SIG-M5 treated with dmso at 0.1 percent for 504 hours (cell line): ENCODE measurements around the gene TSC1.

ENCODE experiments used
- DNase-seq: peaks from one replicate; lab custom pipeline; 2025; ENCODE audit not compliant: unreplicated experiment; lab: John Stamatoyannopoulos, UW

TSC1 gene

GRCh38 chr9:132873403-132873802, 71.0 kb downstream of the TSC1 start:
- no peak for DNase-seq

DNA sequence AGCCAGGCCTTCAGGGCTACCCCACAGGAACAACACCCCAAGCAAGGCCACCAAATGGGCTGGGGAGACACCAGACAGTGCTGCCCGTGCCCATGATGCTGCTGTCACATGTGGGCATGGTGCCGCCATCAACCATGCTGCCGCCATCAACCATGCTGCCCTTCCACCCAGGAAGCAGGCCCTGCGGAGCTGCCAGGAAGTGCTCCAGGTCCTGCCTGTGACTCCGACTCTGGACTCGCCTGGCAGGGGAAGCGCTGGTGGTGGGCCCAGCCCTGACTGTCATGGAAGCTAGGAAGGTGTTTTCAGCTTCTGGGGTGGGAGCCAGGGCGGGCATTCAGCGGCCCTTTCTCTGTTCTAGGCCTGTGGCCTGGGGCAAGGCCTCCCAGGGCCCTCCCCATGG, 75.2 kb downstream of the TSC1 start:
- DNase-seq: no peak

GRCh38 chr9:132866898-132867297, 77.5 kb downstream of the TSC1 start:
- no peak for DNase-seq

- DNase-seq: peak; percentile 1
Observed at GRCh38 chr9:132864691-132865090, 79.7 kb downstream of the TSC1 start.

- DNase-seq: no peak
Observed at GRCh38 chr9:132864277-132864676, 80.1 kb downstream of the TSC1 start.

DNA sequence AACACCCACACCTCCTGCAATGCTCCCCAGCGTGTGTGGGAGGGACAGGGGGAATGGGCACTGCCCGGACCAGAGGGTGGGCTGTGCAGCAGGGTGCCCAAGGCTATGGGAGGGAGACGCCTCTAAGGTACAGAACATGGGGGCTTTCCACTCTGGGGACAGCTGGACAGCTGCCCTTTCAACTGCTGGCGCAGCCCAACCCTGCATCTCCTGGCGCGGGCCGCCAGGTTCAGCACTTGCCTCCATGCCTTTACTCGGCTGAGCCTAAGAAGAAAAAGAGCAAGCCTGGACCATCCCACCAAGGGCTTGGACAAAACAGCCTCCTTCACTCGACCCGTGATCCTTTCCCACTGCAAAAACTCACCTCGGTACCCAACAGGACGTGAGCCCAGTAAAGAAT, 81.3 kb downstream of the TSC1 start:
- DNase-seq: no peak

DNA sequence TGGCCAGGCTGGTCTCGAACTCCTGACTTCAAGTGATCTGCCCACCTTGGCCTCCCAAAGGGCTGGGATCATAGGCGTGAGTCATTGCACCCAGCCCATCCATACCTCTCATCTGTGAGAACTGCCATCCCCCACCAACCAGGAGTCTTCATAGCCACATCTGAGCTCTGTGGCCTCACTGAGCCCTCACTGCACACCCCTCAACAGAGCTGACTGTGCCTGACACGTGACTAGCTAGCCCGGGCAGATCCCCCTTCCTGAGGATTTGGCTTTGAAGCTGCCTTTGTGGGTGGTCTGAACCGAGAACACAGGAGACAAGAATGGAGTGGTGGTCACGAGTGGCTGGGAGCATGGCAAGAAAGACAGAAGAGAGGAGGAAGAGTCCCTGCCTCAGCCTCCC, 81.9 kb downstream of the TSC1 start:
- DNase-seq: no peak

- no peak for DNase-seq
Observed at GRCh38 chr9:132861666-132862065, 82.8 kb downstream of the TSC1 start.

DNA sequence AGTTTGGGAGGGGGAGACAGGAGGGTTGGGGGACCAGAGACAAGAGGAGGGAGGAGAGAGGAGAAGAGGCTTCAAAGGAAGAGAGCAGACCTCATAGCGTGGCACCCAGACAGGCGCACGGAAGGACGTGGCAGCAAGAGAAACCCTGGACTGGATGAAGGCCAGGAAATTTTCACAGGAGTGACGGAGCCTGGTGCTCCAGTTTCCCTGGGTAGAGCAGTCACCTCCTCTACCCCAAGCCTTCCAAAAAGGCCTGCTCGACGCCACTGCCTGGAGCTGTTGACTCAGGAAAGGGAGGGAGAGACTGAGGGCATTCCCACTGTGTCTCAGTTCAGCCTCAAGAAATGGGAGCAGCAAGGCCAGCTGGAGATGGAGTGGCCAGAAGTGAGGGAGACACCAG, 85.7 kb downstream of the TSC1 start:
- no peak for DNase-seq

DNA sequence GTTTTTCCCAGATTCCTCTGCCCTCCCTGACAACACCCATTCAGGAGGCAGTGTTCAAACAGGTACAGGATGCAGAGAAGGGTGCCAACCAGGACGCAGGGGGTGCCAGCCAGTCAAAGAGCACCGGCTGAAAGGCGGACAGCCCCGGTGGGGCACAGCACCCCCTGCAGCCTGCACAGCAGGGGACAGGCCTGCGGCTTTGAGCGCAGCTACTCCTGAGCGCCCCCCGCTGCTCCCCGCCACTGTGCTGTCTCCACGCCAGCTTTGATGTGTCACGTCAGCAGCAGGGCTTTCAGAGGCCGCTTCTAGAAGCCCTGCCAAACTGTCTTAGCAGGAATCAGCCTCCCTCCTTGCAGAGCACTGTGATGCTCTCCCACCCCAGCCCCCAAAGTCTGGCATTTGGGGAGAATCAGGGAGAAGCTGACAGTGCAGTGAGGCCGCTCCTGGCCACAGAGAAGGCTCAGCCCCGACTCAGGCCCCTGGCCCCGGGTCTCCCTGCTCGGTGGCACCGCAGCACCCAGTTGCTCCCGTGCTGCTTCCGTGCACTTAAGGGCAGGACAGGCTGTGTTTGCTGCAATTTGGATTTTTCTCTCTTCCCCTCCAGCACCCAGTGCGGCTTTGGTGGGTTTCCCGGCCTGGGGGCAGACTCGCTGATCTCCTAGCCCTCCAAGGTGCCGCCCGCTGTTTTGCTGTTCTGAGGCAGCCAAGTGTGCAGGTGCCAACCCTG, 86.6 kb downstream of the TSC1 start:
- DNase-seq: no peak

DNA sequence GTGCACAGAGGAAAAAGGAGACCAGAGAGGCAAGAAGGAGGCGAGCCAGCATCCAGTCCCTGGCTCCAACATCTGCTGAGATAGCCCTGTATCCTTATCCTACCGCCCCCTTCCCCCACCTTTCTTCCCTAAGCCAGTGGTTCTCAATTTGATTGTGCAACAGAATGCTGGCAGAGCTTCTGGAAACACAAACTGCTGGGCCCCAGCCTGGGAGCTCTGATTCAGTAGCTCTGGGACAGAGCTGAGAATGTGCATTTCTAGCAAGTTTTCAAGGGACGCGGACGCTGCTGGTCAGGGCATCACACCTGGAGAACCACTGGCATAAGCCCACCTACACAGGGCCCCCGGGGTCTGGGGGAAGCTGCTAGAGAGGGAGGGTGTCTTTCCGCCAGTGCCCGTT, 87.4 kb downstream of the TSC1 start:
- no peak for DNase-seq

GRCh38 chr9:132855904-132856303, 88.5 kb downstream of the TSC1 start:
- DNase-seq: no peak

DNA sequence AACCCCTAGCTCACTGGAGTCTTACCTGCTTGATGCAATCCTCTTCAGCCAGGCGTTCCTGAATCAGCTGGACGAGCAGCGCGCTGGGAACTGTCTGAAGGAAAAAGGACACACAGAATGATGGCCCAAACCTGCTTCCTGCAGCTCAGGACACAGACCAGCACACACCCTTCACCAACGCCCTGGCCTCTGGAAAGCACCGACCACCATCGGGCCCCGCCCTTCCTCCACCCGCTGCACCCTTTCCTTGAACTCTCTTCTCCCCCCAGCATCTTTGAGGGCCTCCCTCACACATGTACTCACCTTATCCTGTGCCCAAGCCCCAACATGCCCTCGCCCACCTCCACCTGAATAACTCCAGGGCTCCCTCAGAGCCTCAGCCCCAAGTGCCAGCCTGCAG, 89.6 kb downstream of the TSC1 start:
- no peak for DNase-seq

GRCh38 chr9:132853482-132853881, 90.9 kb downstream of the TSC1 start:
- DNase-seq: no peak

GRCh38 chr9:132849185-132849706, 95.2 kb downstream of the TSC1 start:
- DNase-seq: no peak

- no peak for DNase-seq
Observed at GRCh38 chr9:132846918-132847515, 97.4 kb downstream of the TSC1 start.

DNA sequence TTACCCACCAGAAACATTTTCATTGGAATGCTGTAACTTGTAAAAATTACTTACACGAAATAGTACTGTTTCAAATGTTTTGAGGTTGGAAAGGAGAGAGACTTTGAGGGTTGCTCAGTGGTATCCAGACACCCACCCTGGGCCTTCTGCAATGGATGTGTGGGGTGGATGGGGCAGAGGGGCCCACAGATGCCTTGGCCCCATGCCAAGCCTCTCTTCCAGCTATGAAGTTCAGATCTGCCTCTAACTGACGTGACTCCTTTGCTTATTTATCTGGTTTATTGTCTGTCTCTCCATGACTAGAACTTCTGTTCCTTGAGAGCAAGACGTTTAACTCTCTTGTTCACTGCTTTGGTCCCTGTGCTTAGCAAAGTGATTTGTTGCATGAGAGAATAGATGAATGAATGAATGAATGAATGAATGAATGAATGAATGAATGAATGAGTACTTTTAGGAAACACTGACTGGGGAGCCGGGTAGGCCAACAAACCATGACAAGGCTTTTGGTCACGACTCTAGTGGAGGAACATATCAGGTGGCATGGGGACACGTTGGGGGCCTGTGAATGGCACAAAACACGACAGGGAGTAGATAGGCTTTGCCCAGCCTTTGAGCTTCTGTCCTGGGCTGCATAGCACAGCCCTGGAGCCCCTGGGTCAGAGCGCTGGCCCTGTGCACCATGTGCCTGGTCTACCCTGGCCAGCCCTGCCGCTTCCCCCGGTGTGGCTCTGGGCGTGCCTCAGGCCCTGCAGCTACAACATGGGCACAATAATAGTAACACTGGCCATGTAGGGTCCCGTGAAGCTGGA, 98.1 kb downstream of the TSC1 start:
- no peak for DNase-seq

DNA sequence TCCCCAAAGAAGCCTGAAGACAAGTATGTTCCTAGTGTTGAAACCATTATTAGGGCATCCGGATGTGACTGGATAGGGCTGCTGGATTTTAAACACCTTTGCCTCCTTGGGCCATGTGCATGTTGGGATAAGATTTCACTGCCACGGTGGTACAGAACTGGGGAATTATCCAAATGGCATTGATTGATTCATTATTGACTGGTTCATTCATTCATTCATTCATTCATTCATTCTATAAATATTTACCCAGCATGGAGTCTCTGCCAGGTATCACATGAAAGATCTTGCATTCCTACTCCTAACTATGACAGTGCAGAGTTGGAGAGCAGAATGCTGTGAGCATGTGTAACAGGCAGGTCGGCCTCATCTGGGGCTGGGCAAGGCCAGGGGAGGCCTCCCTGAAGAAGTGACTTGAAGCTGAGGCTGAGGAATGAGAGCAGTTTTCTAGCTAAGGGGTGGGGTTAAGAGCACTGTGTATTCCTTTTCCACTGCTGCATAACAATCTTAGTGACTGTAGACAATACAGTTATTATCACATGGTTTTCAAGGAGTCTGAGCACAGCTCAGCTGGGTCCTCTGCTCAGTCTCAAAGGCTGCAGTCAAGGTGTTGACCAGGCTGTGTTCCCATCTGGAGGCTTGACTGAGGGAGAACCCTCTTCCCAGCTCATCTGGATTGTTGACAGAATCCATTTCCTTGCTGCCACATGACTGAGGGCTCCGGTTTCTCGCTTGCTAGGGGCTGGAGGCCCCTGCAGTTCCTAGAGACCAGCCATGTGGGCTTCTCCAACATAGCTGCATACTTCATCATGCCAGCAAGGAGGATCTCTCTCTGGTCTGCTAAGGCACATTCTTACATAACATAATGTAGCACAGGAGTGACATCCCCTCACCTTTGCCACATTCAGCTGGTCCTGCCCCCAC, 102.0 kb downstream of the TSC1 start:
- no peak for DNase-seq
